Colonic mucosa (tissue), 4 donors: ENCODE measurements around the gene SLC9A8. TPM values are rescaled to one million over a fixed set of nuclear protein-coding genes. Genes with fewer than 3 reads are reported as not detected.

Source experiments
- DNase-seq: peaks from one replicate; pipeline ENCODE4 v3.0.0-alpha.2; 2020
- H3K27ac ChIP-seq: fragments of 200-600 bp; one replicate; pipeline ENCODE4 v1.8.0; 2021
- H3K27me3 ChIP-seq: fragments of 200-600 bp; one replicate; pipeline ENCODE4 v1.8.0; 2021
- H3K36me3 ChIP-seq: fragments of 200-600 bp; one replicate; pipeline ENCODE4 v1.8.0; 2021
- H3K4me1 ChIP-seq: fragments of 200-600 bp; one replicate; pipeline ENCODE4 v1.8.0; 2021; ENCODE audit warnings: mild to moderate bottlenecking
- H3K4me3 ChIP-seq: fragments of 200-600 bp; one replicate; pipeline ENCODE4 v1.8.0; 2021
- H3K9ac ChIP-seq, 2 donors: one replicate each; pipeline ENCODE4 v1.7.0; 2013; ENCODE audit warnings: control low read depth in 2 of 2, low read depth in 2 of 2, low read length in 2 of 2
- H3K9me3 ChIP-seq: fragments of 200-600 bp; one replicate; pipeline ENCODE4 v1.8.0; 2021
- intact Hi-C: fragments of 100-400 bp; cut with DNase I; formaldehyde crosslinking; loops from one replicate; pipeline ENCODE4 v1.14.1; 2022
- total RNA-seq, 2 donors: library from RNA; stranded (reverse); fragmentation: NEBNext Ultra II Directional in 1 of 2; extraction: Animal tissue kit (Norgen Biotek cat#: 25700) in 1 of 2; gene quantifications; one replicate each; pipeline ENCODE4 v1.2.1, GENCODE V29; 2021
- TF ChIP-seq, protein P1 (sequence below): fragments of 200-600 bp; IDR thresholded peaks from one replicate; pipeline ENCODE4 v1.8.0; 2022; ENCODE audit warnings: antibody characterized with exemption, mild to moderate bottlenecking
- donor health status: healthy.
- donor health status: DM: no; HTN: no; CAD: no.
- donor health status: DM: no; HTN: no; CAD: no.

SLC9A8 gene
- total RNA-seq, 2 donors from 2014 or later = 6.0 to 11.1 TPM

DNA sequence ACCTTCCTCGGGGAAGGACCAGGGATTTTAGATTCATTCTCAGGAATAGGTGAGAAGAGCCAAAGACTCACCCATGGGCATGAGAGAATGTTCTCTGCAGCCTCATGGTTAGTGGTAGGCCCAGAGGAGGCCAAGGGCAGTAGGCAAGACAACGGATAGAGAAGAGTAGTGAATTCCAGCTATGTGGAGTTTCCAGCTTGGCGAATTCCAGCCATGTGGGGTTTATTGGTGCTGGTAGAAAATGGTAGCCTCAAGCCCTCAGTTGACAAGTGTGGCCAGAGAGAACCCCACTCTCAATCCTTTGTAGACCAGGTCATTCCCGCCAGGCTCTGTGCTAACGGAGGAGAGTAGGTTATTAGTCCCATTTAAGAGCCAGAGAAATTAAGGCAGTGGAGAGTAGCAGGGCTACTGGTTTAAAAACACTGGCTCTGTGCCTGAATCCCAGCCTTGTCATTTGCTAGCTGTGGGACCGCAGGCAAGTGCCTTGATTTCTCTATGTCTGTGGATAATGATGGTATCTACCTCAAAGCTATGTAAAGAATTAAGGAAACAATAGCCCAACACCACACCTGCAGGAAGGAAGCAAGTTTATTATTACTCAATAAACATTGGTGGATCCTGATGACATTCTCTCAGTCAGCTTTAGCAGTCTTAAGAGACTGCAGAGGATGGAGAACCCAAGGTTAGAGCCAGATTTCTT is 2.0 kb upstream of the SLC9A8 start:
- TF ChIP-seq, protein P1, sequence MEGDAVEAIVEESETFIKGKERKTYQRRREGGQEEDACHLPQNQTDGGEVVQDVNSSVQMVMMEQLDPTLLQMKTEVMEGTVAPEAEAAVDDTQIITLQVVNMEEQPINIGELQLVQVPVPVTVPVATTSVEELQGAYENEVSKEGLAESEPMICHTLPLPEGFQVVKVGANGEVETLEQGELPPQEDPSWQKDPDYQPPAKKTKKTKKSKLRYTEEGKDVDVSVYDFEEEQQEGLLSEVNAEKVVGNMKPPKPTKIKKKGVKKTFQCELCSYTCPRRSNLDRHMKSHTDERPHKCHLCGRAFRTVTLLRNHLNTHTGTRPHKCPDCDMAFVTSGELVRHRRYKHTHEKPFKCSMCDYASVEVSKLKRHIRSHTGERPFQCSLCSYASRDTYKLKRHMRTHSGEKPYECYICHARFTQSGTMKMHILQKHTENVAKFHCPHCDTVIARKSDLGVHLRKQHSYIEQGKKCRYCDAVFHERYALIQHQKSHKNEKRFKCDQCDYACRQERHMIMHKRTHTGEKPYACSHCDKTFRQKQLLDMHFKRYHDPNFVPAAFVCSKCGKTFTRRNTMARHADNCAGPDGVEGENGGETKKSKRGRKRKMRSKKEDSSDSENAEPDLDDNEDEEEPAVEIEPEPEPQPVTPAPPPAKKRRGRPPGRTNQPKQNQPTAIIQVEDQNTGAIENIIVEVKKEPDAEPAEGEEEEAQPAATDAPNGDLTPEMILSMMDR = no peak
- intact Hi-C loops = loop anchor here (10.0 kb wide), 1 partner anchor 96 kb away; the partner anchor contains the start of gene B4GALT5
- DNase-seq = no peak
- Histone ChIP-seq H3K27me3 (no peaks in the 10 kb centered on the region), H3K36me3 (no peaks in the 10 kb centered on the region), H3K4me1 (peaks cover 10% of the 10 kb centered on the region), H3K27ac (no peak overlapping the region), H3K9me3 (no peaks in the 10 kb centered on the region), H3K9ac (no peak overlapping the region), H3K4me3 (no peak overlapping the region)

DNA sequence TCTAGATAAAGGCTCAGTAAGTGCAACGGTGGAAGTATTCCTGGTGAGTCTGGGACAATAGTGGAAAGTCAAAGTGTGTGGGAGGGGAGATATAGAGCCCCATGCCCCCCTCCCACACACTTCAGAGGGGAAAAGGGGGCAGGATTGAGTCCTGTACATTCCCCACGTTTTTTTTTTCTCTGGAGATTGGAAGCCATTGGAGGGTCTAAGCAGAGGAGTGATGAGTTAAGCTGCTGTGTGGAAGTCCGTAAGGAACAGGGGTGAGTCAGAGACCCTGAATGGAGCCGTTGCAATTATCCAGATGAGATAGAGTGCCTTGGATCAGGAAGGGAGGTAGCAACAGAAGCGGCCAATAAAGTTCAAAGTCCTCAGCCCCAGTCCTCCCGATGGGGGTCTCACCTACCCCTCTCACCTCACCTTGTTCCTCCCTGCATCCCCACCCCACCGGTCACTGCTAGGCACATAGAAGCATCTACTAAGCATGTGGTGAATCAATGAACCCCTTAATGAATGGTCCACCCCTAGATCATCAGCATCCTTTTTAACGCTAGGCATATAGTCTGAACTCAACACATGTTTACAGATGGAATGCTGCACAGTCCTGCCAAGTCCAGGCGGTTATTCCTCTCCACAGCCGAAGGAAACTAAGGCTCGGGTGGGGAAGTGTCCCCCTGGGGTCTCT is 662 bp upstream of the SLC9A8 start:
- Histone ChIP-seq H3K9me3 (no peaks in the 10 kb centered on the region), H3K27me3 (no peaks in the 10 kb centered on the region), H3K36me3 (no peaks in the 10 kb centered on the region), H3K27ac (peak overlapping the region; percentile 95), H3K9ac (peak overlapping the region; percentile 85 to 97), H3K4me3 (peak overlapping the region; percentile 59), H3K4me1 (peaks cover 10% of the 10 kb centered on the region)
- TF ChIP-seq, protein P1 = no peak
- intact Hi-C loops = loop anchor here (10.0 kb wide), 1 partner anchor 97 kb away; the partner anchor contains the start of gene B4GALT5
- no peak for DNase-seq

DNA sequence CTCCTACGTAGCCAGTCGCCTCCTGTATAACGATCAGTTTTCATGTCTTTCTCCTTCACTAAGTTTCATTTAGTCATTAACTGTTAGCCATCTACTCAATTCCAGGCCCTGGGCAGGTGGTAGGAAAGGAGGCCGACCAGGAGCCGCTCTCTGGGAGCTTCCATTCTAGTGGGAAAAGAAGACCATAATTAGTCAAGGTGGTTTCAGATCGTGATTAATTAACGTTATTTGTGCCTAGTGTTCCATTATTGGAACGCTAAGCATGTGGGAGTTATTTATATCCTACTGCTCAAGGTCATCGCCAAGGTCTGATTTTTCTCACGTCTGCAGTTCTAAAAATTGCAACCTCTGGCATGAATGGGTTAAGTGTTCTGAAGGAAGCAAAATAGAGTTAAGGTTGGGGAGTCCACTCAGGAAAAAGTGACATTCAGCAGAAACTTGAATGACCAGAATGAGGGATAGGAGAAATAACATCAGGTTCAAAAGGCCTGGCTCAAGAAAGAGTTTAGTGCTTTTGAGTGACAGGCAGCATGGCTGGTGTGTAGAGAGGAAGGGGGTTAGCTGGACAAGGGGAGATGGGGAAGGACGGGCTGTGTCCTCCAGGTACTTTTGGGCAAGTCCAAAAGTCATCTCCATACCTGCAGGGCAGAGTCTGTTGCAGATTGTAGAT is 812 bp downstream of the SLC9A8 start:
- TF ChIP-seq, protein P1 = no peak
- Histone ChIP-seq H3K36me3 (no peaks in the 10 kb centered on the region), H3K4me1 (peaks cover 8% of the 10 kb centered on the region), H3K9me3 (no peaks in the 10 kb centered on the region), H3K9ac (peak overlapping the region; percentile 85 to 97), H3K4me3 (peak overlapping the region; percentile 59), H3K27me3 (no peaks in the 10 kb centered on the region), H3K27ac (peak overlapping the region; percentile 95)
- intact Hi-C loops = loop anchor here (10.0 kb wide), 1 partner anchor 99 kb away; the partner anchor contains the start of gene B4GALT5
- DNase-seq = no peak

DNA sequence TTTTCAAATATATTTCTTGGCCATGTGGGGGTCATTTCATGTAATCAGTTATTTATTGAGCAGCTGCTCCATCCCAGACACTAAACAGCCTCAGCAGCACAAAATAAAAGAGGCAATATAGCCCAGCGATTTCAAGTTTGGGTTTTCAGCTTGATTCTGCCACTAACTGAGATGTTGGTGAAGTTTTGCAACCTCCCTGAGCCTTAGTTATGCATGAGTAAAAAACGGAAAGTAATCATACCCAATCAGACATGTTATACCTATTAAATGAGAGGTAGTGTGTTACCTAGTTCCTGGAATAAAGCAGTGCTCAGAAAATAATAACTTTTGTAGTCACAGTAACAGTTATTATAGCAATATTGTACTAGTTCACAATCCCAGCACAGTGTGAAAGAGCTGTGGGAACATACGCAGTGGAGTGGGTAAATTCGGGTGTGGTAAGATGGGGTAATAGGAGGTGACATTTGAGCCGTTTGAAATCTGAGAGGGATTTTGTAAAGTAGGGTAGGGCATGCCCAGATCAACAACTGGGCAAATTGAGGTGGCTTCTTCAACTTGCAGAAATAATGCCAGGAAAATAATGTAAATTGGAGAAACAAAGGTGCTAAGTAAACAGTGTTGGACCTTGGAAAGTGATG is 1.5 kb downstream of the SLC9A8 start:
- H3K27me3 ChIP-seq = no peaks in the 10 kb centered on the region
- intact Hi-C loops = loop anchor here (10.0 kb wide), 1 partner anchor 99 kb away; the partner anchor contains the start of gene B4GALT5
- no peaks in the 10 kb centered on the region for H3K36me3 ChIP-seq
- H3K4me1 ChIP-seq = peaks cover 8% of the 10 kb centered on the region
- H3K4me3 ChIP-seq = no peak overlapping the region
- DNase-seq = no peak
- H3K27ac ChIP-seq = peak overlapping the region; percentile 95
- no peak overlapping the region for H3K9ac ChIP-seq
- H3K9me3 ChIP-seq = no peaks in the 10 kb centered on the region
- TF ChIP-seq, protein P1 = no peak

DNA sequence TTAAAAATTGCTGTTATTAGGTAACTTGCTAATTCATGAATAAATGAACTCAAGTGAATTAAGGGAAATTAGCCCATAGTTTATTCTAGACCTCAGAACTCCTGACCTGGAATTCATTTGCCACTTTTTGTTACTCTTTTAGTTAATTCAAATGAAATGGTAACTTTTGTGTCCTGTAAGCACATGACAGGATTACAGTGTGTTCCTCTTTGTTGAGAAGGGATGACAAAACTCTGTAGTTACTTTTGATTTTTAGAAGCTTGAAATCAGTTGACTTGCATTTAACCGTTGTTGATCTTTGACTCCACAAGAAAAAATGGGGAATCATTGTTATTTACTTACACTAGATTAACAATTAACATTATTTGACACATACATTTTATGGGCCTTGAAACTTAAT is 6.2 kb downstream of the SLC9A8 start:
- Histone ChIP-seq H3K4me3 (no peak overlapping the region), H3K36me3 (no peaks in the 10 kb centered on the region), H3K9me3 (no peaks in the 10 kb centered on the region), H3K9ac (no peak overlapping the region), H3K4me1 (peaks cover 7% of the 10 kb centered on the region), H3K27me3 (no peaks in the 10 kb centered on the region), H3K27ac (no peak overlapping the region)
- intact Hi-C loops = loop anchor here (10.0 kb wide), 1 partner anchor 104 kb away; the partner anchor contains the start of gene B4GALT5
- DNase-seq = no peak
- TF ChIP-seq, protein P1 = no peak
